K562 (cell line): ENCODE results near the gene KLHL18. TPM values are rescaled to one million over a fixed set of nuclear protein-coding genes. Genes with fewer than 3 reads are reported as not detected.
A peak's percentile ranks its signal among the peaks of the same experiment; 100 is the strongest.

Experiments
- ARID1B ChIP-seq: fragments of 450-650 bp; IDR thresholded peaks from 2 replicates; pipeline ENCODE4 v1.6.1; 2016; ENCODE audit warnings: antibody characterized with exemption, mild to moderate bottlenecking, inconsistent platforms
- C11orf30 ChIP-seq: fragments of 450-650 bp; IDR thresholded peaks from 2 replicates; pipeline ENCODE4 v1.6.1; 2016; ENCODE audit warnings: low read depth, mild to moderate bottlenecking
- HNRNPL ChIP-seq: fragments of 200-400 bp; formaldehyde crosslinking; IDR thresholded peaks from 2 replicates; pipeline ENCODE4 v1.6.1; 2017; ENCODE audit warnings: low read depth, mild to moderate bottlenecking, low read length
- MXI1 ChIP-seq: IDR thresholded peaks from 2 replicates; pipeline ENCODE4 v1.6.1; 2011; ENCODE audit warnings: low read depth, mild to moderate bottlenecking, improper control_type of control experiment, low read length
- RAD51 ChIP-seq: fragments of 450-650 bp; IDR thresholded peaks from 2 replicates; pipeline ENCODE4 v1.7.1; 2016; ENCODE audit warnings: low read depth, mild to moderate bottlenecking, borderline replicate concordance
- RBBP5 ChIP-seq: fragments of 200-600 bp; sonication (generic); IDR thresholded peaks from 2 replicates; pipeline ENCODE4 v1.6.1; 2012; ENCODE audit warnings: borderline replicate concordance, mild to moderate bottlenecking, low read length, control low read depth, inconsistent platforms; ENCODE audit not compliant: insufficient read depth, poor library complexity, severe bottlenecking
- SP1 ChIP-seq: sonication (generic); formaldehyde crosslinking; IDR thresholded peaks from 2 replicates; pipeline ENCODE4 v1.8.1; 2022; ENCODE audit warnings: mild to moderate bottlenecking, missing genetic modification reagents
- U2AF1 ChIP-seq: fragments of 200-400 bp; formaldehyde crosslinking; optimal IDR thresholded peaks from 2 replicates; pipeline ENCODE3; 2017; ENCODE audit warnings: mild to moderate bottlenecking, low read depth, low read length, moderate library complexity
- ZC3H4 ChIP-seq: sonication (generic); formaldehyde crosslinking; IDR thresholded peaks from 2 replicates; pipeline ENCODE4 v1.9.0; 2021; ENCODE audit warnings: missing genetic modification reagents, borderline replicate concordance
- ZEB2 ChIP-seq: fragments of 450-650 bp; IDR thresholded peaks from 2 replicates; pipeline ENCODE4 v1.6.1; 2016
- ZNF584 ChIP-seq: fragments of 200-800 bp; sonication (Bioruptor generic); IDR thresholded peaks from 2 replicates; pipeline ENCODE4 v1.6.1; 2016; ENCODE audit warnings: low read depth, mild to moderate bottlenecking, missing genetic modification characterization, missing compliant biosample characterization
- ZNF764 ChIP-seq: fragments of 250-450 bp; sonication (Bioruptor Pico); IDR thresholded peaks from 2 replicates; pipeline ENCODE4 v1.4.0; 2020; ENCODE audit warnings: low read depth, mild to moderate bottlenecking, moderate library complexity
- polyA plus RNA-seq, 8 experiments: library from polyadenylated mRNA; depleted of rRNA in 4 of 8; stranded (reverse) in 5 of 8; unstranded in 3 of 8; fragments of >200 nt; fragmentation: Nextera tagmentation in 2 of 8; fragmentation: Illumina TruSeq in 1 of 8; extraction: Ambion mirVana in 2 of 8; extraction: Trizol in 1 of 8; gene quantifications; 2 replicates each; pipeline versions ENCODE4 v1.2.1 to v1.2.3, GENCODE V29; 2011 to 2014; ENCODE audit warnings: inconsistent platforms in 1 of 8, missing spikeins in 1 of 8
- total RNA-seq, 7 experiments: library from RNA; depleted of rRNA in 6 of 7; stranded (reverse); fragments of >200 nt in 6 of 7; fragmentation: Illumina TruSeq in 2 of 7; extraction: Trizol in 2 of 7; gene quantifications; 2 replicates each; pipeline versions ENCODE4 v1.2.1 to v1.2.3, GENCODE V29; 2011 to 2021; ENCODE audit warnings: low replicate concordance in 1 of 7
- TF ChIP-seq, protein P1 (sequence below): sonication (generic); formaldehyde crosslinking; IDR thresholded peaks from 2 replicates; pipeline ENCODE4 v1.8.0; 2022; ENCODE audit warnings: mild to moderate bottlenecking, missing genetic modification reagents
- TF ChIP-seq, protein P2 (sequence below): fragments of 200-800 bp; sonication (Bioruptor generic); IDR thresholded peaks from 2 replicates; pipeline ENCODE4 v1.6.1; 2017; ENCODE audit warnings: missing genetic modification characterization, missing compliant biosample characterization
- TF ChIP-seq, protein P3 (sequence below), 3 experiments: fragments of 200-800 bp in 1 of 3; fragments of 250-450 bp in 1 of 3; fragments of 450-650 bp in 1 of 3; sonication (Bioruptor Pico) in 1 of 3; sonication (Bioruptor generic) in 1 of 3; formaldehyde crosslinking in 1 of 3; IDR thresholded peaks; 2 replicates each; pipeline versions ENCODE4 v1.6.1 to v1.8.0; 2016 to 2022; ENCODE audit warnings: mild to moderate bottlenecking in 2 of 3, missing genetic modification characterization in 2 of 3, missing compliant biosample characterization in 1 of 3, moderate library complexity in 1 of 3
- TF ChIP-seq, protein P4 (sequence below): fragments of 450-650 bp; formaldehyde crosslinking; IDR thresholded peaks from 2 replicates; pipeline ENCODE4 v1.4.0; 2022; ENCODE audit warnings: mild to moderate bottlenecking, moderate library complexity

Gene KLHL18
- total and polyA plus RNA-seq, 9 of the 15 experiments (the other 6 are each of a cell fraction or from before 2014, with no cell fraction given) = 26.7 to 97.5 (median 48.7) TPM

DNA sequence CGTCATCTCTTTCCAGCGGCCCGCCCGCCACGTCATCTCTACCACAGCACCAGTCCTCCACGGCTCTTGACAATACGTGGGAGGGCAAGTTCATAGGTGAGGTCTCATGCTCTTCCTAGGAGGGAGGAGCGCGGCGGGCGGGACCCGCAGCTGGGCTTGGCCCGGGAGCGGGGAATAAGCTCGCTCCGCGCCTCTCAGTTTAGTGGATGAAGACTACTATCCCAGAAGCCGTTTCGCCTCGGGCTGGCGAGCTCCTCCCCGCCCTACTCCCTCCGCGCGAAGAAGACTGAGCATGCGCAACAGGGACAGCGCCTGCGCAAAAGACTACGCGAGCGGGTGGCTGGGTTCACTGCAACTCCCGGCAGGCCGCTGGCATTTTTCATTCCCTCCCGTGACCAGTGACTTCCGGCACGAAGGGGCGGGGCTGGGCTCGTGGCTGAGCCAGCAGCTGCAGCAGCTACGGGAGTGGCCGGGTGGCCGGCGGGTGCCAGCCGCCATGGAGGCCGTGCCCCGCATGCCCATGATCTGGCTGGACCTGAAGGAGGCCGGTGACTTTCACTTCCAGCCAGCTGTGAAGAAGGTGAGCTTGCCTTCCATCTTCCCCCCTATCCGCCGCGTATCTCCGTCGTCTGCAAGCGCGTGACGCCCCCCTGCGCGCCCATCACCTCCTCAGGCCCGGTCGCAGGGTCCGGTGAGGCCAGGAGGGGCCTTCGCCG is 98.0 kb downstream of the KLHL18 start, which contains the start of gene PTPN23 (continued):
- peak; percentile 97 for TF ChIP-seq SP1
- peak; percentile 93 for TF ChIP-seq MXI1
- peak; percentile 92 for TF ChIP-seq HNRNPL
- TF ChIP-seq U2AF1 = peak; percentile 62
- TF ChIP-seq, protein P1, sequence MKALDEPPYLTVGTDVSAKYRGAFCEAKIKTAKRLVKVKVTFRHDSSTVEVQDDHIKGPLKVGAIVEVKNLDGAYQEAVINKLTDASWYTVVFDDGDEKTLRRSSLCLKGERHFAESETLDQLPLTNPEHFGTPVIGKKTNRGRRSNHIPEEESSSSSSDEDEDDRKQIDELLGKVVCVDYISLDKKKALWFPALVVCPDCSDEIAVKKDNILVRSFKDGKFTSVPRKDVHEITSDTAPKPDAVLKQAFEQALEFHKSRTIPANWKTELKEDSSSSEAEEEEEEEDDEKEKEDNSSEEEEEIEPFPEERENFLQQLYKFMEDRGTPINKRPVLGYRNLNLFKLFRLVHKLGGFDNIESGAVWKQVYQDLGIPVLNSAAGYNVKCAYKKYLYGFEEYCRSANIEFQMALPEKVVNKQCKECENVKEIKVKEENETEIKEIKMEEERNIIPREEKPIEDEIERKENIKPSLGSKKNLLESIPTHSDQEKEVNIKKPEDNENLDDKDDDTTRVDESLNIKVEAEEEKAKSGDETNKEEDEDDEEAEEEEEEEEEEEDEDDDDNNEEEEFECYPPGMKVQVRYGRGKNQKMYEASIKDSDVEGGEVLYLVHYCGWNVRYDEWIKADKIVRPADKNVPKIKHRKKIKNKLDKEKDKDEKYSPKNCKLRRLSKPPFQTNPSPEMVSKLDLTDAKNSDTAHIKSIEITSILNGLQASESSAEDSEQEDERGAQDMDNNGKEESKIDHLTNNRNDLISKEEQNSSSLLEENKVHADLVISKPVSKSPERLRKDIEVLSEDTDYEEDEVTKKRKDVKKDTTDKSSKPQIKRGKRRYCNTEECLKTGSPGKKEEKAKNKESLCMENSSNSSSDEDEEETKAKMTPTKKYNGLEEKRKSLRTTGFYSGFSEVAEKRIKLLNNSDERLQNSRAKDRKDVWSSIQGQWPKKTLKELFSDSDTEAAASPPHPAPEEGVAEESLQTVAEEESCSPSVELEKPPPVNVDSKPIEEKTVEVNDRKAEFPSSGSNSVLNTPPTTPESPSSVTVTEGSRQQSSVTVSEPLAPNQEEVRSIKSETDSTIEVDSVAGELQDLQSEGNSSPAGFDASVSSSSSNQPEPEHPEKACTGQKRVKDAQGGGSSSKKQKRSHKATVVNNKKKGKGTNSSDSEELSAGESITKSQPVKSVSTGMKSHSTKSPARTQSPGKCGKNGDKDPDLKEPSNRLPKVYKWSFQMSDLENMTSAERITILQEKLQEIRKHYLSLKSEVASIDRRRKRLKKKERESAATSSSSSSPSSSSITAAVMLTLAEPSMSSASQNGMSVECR = peak; percentile 95
- peak; percentile 75; the same call in 1 of the 2 replicates for TF ChIP-seq ZNF584 (CRISPR knock-in tag)
- TF ChIP-seq, protein P2, sequence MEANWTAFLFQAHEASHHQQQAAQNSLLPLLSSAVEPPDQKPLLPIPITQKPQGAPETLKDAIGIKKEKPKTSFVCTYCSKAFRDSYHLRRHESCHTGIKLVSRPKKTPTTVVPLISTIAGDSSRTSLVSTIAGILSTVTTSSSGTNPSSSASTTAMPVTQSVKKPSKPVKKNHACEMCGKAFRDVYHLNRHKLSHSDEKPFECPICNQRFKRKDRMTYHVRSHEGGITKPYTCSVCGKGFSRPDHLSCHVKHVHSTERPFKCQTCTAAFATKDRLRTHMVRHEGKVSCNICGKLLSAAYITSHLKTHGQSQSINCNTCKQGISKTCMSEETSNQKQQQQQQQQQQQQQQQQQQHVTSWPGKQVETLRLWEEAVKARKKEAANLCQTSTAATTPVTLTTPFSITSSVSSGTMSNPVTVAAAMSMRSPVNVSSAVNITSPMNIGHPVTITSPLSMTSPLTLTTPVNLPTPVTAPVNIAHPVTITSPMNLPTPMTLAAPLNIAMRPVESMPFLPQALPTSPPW (CRISPR knock-in tag) = peak; percentile 98
- peak; percentile 87 for TF ChIP-seq RAD51
- TF ChIP-seq RBBP5 = peak; percentile 56
- peak; percentile 50 for TF ChIP-seq C11orf30
- peak; percentile 65 for TF ChIP-seq ZEB2
- TF ChIP-seq ZNF764 = no peak
- TF ChIP-seq, protein P3, sequence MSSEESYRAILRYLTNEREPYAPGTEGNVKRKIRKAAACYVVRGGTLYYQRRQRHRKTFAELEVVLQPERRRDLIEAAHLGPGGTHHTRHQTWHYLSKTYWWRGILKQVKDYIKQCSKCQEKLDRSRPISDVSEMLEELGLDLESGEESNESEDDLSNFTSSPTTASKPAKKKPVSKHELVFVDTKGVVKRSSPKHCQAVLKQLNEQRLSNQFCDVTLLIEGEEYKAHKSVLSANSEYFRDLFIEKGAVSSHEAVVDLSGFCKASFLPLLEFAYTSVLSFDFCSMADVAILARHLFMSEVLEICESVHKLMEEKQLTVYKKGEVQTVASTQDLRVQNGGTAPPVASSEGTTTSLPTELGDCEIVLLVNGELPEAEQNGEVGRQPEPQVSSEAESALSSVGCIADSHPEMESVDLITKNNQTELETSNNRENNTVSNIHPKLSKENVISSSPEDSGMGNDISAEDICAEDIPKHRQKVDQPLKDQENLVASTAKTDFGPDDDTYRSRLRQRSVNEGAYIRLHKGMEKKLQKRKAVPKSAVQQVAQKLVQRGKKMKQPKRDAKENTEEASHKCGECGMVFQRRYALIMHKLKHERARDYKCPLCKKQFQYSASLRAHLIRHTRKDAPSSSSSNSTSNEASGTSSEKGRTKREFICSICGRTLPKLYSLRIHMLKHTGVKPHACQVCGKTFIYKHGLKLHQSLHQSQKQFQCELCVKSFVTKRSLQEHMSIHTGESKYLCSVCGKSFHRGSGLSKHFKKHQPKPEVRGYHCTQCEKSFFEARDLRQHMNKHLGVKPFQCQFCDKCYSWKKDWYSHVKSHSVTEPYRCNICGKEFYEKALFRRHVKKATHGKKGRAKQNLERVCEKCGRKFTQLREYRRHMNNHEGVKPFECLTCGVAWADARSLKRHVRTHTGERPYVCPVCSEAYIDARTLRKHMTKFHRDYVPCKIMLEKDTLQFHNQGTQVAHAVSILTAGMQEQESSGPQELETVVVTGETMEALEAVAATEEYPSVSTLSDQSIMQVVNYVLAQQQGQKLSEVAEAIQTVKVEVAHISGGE (CRISPR knock-in tag; IDR thresholded peaks at IDR 0.05) = peak in 1 of 3 experiments; percentile 89; a peak in 2 of 6 replicates
- peak; percentile 32; the same call in 1 of the 2 replicates for TF ChIP-seq ARID1B
- TF ChIP-seq ZC3H4 (CRISPR knock-in tag) = no peak
- TF ChIP-seq, protein P4, sequence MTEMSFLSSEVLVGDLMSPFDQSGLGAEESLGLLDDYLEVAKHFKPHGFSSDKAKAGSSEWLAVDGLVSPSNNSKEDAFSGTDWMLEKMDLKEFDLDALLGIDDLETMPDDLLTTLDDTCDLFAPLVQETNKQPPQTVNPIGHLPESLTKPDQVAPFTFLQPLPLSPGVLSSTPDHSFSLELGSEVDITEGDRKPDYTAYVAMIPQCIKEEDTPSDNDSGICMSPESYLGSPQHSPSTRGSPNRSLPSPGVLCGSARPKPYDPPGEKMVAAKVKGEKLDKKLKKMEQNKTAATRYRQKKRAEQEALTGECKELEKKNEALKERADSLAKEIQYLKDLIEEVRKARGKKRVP = no peak
